Umbilical cord (tissue), 1 donor: ENCODE results near the gene BTBD17. TPM values are rescaled to one million over a fixed set of nuclear protein-coding genes. Genes with fewer than 3 reads are reported as not detected.

ENCODE experiments used
- total RNA-seq: library from RNA; depleted of rRNA; stranded (reverse); fragments of >200 nt; gene quantifications from one replicate; pipeline ENCODE4 v1.2.3, GENCODE V29; 2014; ENCODE audit warnings: low replicate concordance; ENCODE audit not compliant: insufficient read depth

The BTBD17 gene
- total RNA-seq, 1 donor from 2014 or later, result not detected

Other genes starting within 250 kb of the BTBD17 start
- 1,471 TPM for gene RPL38, start 158.2 kb downstream of the BTBD17 start, total RNA-seq
- gene TTYH2, start 148.3 kb downstream of the BTBD17 start, total RNA-seq, result 1.2 TPM
- not detected for gene DNAI2, start 87.6 kb downstream of the BTBD17 start, total RNA-seq
- gene KIF19, start 35.6 kb downstream of the BTBD17 start, total RNA-seq, result 1.4 TPM
- 1.2 TPM for gene GPR142, start 5.6 kb upstream of the BTBD17 start, total RNA-seq
- 17.1 TPM for gene GPRC5C, start 70.2 kb upstream of the BTBD17 start, total RNA-seq
- 7.2 TPM for gene CD300A, start 104.8 kb upstream of the BTBD17 start, total RNA-seq
- gene CD300LB, start 169.6 kb upstream of the BTBD17 start, total RNA-seq, result 0.24 TPM
- gene CD300C, start 184.2 kb upstream of the BTBD17 start, total RNA-seq, result 0.48 TPM
- gene CD300H, start 205.6 kb upstream of the BTBD17 start, total RNA-seq, result not detected
- not detected for gene CD300LD, start 230.4 kb upstream of the BTBD17 start, total RNA-seq